Ishikawa (cell line): ENCODE measurements around the gene CATSPERZ.

Experiments used
- CEBPB ChIP-seq: IDR thresholded peaks from 2 replicates; pipeline ENCODE4 v1.6.1; 2012
- CREB1 ChIP-seq: IDR thresholded peaks from 2 replicates; pipeline ENCODE4 v1.6.1; 2012; ENCODE audit warnings: low read depth
- EGR1 ChIP-seq: IDR thresholded peaks from 2 replicates; pipeline ENCODE4 v1.6.1; 2012
- EP300 ChIP-seq: IDR thresholded peaks from 2 replicates; pipeline ENCODE4 v1.6.1; 2012; ENCODE audit warnings: borderline replicate concordance
- FOXM1 ChIP-seq: IDR thresholded peaks from 2 replicates; pipeline ENCODE4 v1.6.1; 2012; ENCODE audit warnings: low read depth, borderline replicate concordance
- NFIC ChIP-seq: IDR thresholded peaks from 2 replicates; pipeline ENCODE4 v1.6.1; 2012
- RAD21 ChIP-seq: IDR thresholded peaks from 2 replicates; pipeline ENCODE4 v1.6.1; 2012; ENCODE audit warnings: low read depth
- TAF1 ChIP-seq: IDR thresholded peaks from 2 replicates; pipeline ENCODE4 v1.6.1; 2012; ENCODE audit warnings: low read depth, mild to moderate bottlenecking
- TCF12 ChIP-seq: IDR thresholded peaks from 2 replicates; pipeline ENCODE4 v1.6.1; 2012; ENCODE audit warnings: low read depth
- TEAD4 ChIP-seq: IDR thresholded peaks from 2 replicates; pipeline ENCODE4 v1.6.1; 2012
- YY1 ChIP-seq: IDR thresholded peaks from 2 replicates; pipeline ENCODE4 v1.6.1; 2012; ENCODE audit warnings: low read depth
- ZBTB7A ChIP-seq: IDR thresholded peaks from 2 replicates; pipeline ENCODE4 v1.6.1; 2012; ENCODE audit warnings: low read depth
- TF ChIP-seq, protein P1 (sequence below): IDR thresholded peaks from 2 replicates; pipeline ENCODE4 v1.6.1; 2012
- TF ChIP-seq, protein P2 (sequence below): IDR thresholded peaks from 2 replicates; pipeline ENCODE4 v1.6.1; 2012
- TF ChIP-seq, protein P3 (sequence below): IDR thresholded peaks from 2 replicates; pipeline ENCODE4 v1.6.1; 2012; ENCODE audit warnings: low read depth, mild to moderate bottlenecking

The CATSPERZ gene

DNA sequence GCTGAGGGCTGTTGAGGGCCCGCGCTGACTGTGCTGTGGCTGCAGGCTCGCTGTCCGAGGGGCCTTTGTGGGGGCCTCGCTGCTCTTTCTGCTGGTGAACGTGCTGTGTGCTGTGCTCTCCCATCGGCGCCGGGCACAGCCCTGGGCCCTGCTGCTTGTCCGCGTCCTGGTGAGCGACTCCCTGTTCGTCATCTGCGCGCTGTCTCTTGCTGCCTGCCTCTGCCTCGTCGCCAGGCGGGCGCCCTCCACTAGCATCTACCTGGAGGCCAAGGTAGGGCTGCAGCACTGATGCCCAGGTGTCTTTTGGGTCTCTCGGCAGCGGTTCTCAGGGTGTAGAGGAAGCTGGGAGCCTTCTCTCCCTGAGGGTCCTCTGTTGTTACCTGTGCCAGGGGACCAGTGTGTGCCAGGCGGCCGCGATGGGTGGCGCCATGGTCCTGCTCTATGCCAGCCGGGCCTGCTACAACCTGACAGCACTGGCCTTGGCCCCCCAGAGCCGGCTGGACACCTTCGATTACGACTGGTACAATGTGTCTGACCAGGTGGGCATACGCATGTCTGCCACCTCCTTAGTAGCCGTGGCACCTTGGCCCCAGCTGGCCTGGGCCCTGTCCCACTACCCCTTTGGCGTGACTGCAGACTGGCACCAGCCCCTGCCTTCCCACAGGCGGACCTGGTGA, 12.3 kb upstream of the CATSPERZ start:
- no peak for TF ChIP-seq TEAD4
- no peak for TF ChIP-seq RAD21
- TF ChIP-seq TAF1 = no peak
- TF ChIP-seq TCF12 = no peak
- no peak for TF ChIP-seq FOXM1
- TF ChIP-seq CREB1 = no peak
- TF ChIP-seq CEBPB = no peak
- TF ChIP-seq EGR1 = no peak
- TF ChIP-seq, protein P1, sequence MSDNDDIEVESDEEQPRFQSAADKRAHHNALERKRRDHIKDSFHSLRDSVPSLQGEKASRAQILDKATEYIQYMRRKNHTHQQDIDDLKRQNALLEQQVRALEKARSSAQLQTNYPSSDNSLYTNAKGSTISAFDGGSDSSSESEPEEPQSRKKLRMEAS = no peak
- TF ChIP-seq, protein P2, sequence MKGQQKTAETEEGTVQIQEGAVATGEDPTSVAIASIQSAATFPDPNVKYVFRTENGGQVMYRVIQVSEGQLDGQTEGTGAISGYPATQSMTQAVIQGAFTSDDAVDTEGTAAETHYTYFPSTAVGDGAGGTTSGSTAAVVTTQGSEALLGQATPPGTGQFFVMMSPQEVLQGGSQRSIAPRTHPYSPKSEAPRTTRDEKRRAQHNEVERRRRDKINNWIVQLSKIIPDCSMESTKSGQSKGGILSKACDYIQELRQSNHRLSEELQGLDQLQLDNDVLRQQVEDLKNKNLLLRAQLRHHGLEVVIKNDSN = no peak
- TF ChIP-seq NFIC = no peak
- no peak for TF ChIP-seq YY1
- TF ChIP-seq EP300 = no peak

- TF ChIP-seq EP300 = no peak
- TF ChIP-seq TAF1 = no peak
- TF ChIP-seq, protein P3, sequence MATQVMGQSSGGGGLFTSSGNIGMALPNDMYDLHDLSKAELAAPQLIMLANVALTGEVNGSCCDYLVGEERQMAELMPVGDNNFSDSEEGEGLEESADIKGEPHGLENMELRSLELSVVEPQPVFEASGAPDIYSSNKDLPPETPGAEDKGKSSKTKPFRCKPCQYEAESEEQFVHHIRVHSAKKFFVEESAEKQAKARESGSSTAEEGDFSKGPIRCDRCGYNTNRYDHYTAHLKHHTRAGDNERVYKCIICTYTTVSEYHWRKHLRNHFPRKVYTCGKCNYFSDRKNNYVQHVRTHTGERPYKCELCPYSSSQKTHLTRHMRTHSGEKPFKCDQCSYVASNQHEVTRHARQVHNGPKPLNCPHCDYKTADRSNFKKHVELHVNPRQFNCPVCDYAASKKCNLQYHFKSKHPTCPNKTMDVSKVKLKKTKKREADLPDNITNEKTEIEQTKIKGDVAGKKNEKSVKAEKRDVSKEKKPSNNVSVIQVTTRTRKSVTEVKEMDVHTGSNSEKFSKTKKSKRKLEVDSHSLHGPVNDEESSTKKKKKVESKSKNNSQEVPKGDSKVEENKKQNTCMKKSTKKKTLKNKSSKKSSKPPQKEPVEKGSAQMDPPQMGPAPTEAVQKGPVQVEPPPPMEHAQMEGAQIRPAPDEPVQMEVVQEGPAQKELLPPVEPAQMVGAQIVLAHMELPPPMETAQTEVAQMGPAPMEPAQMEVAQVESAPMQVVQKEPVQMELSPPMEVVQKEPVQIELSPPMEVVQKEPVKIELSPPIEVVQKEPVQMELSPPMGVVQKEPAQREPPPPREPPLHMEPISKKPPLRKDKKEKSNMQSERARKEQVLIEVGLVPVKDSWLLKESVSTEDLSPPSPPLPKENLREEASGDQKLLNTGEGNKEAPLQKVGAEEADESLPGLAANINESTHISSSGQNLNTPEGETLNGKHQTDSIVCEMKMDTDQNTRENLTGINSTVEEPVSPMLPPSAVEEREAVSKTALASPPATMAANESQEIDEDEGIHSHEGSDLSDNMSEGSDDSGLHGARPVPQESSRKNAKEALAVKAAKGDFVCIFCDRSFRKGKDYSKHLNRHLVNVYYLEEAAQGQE = no peak
- TF ChIP-seq RAD21 = no peak
- no peak for TF ChIP-seq EGR1
- no peak for TF ChIP-seq NFIC
- TF ChIP-seq, protein P2 = no peak
- no peak for TF ChIP-seq FOXM1
- TF ChIP-seq, protein P1 = no peak
- no peak for TF ChIP-seq CREB1
Observed at GRCh38 chr11:64288353-64288750, 11.8 kb upstream of the CATSPERZ start.

DNA sequence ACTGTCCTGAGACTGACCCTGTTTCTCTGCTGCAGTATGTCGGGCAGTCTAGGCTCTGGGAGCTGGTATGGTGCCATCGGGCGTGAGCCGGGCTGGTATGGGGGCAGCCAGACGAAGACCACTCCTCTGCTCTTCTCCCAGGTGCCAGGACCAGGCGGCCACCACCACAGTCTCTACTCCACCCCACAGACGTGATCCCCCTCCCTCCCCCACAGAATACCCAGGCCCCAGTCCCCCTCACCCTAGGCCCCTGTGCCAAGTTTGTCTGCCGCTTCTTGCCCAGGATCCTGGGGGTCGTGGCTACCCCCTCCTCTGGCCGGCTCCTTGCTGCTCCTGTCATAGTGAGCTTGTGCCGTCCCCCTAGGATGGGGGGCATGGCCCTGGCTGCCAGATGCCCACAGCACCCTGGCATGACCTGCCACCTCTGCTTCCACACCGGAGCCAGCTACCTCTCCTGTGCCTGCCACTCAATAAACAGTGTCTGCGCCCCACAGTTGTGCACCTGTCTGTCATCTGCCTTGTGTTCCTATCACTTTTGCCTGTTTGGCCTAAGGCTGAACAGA, 11.1 kb upstream of the CATSPERZ start:
- TF ChIP-seq, protein P2 = no peak
- no peak for TF ChIP-seq CREB1
- no peak for TF ChIP-seq RAD21
- no peak for TF ChIP-seq TAF1
- TF ChIP-seq, protein P1 = no peak
- no peak for TF ChIP-seq EGR1
- no peak for TF ChIP-seq CEBPB
- TF ChIP-seq TEAD4 = no peak
- TF ChIP-seq FOXM1 = no peak
- TF ChIP-seq EP300 = no peak
- no peak for TF ChIP-seq YY1
- no peak for TF ChIP-seq TCF12
- no peak for TF ChIP-seq ZBTB7A
- TF ChIP-seq, protein P3 = no peak
- no peak for TF ChIP-seq NFIC

GRCh38 chr11:64290352-64291261, 9.6 kb upstream of the CATSPERZ start:
- TF ChIP-seq, protein P1 = no peak
- TF ChIP-seq EP300 = no peak
- no peak for TF ChIP-seq CREB1
- no peak for TF ChIP-seq TEAD4
- no peak for TF ChIP-seq TAF1
- no peak for TF ChIP-seq YY1
- TF ChIP-seq TCF12 = no peak
- TF ChIP-seq, protein P2 = no peak
- TF ChIP-seq EGR1 = no peak
- TF ChIP-seq CEBPB = no peak
- TF ChIP-seq FOXM1 = no peak
- TF ChIP-seq, protein P3 = no peak
- TF ChIP-seq NFIC = no peak
- no peak for TF ChIP-seq RAD21
